Astrocyte (in vitro differentiated cells and primary cell): ENCODE results near the gene MAP3K20. TPM values are rescaled to one million over a fixed set of nuclear protein-coding genes. Genes with fewer than 3 reads are reported as not detected.

ENCODE experiments used
- DNase-seq: peaks from one replicate; pipeline ENCODE4 v3.0.0-alpha.2; 2010; ENCODE audit warnings: low read depth
- FAIRE-seq: peaks from 2 replicates; lab custom pipeline; 2011; peaks lifted over from hg19 to GRCh38; lab: Jason Lieb, UNC
- H2AFZ ChIP-seq: 2 replicates; pipeline ENCODE4 v1.6.0; 2012; ENCODE audit warnings: low read depth, low read length, inconsistent platforms
- H3K27ac ChIP-seq: 2 replicates; pipeline ENCODE4 v1.5.1; 2011; ENCODE audit warnings: low read depth, low read length, inconsistent platforms
- H3K27me3 ChIP-seq: 2 replicates; pipeline ENCODE4 v1.6.0; 2011; ENCODE audit warnings: low read length, inconsistent platforms; ENCODE audit not compliant: insufficient read depth
- H3K36me3 ChIP-seq: 2 replicates; pipeline ENCODE4 v1.5.1; 2011; ENCODE audit warnings: low read length, inconsistent platforms; ENCODE audit not compliant: insufficient read depth
- H3K4me1 ChIP-seq: 2 replicates; pipeline ENCODE4 v1.5.1; 2011; ENCODE audit warnings: low read length, inconsistent platforms; ENCODE audit not compliant: insufficient read depth
- H3K4me2 ChIP-seq: 2 replicates; pipeline ENCODE4 v1.6.0; 2012; ENCODE audit warnings: low read length, inconsistent platforms
- H3K4me3 ChIP-seq: 2 replicates; pipeline ENCODE4 v1.5.1; 2011; ENCODE audit warnings: low read depth, mild to moderate bottlenecking, low read length, inconsistent platforms; ENCODE audit not compliant: insufficient read depth
- H3K79me2 ChIP-seq: 2 replicates; pipeline ENCODE4 v1.6.0; 2012; ENCODE audit warnings: mild to moderate bottlenecking, low read length, inconsistent platforms; ENCODE audit not compliant: insufficient read depth
- H3K9ac ChIP-seq: 2 replicates; pipeline ENCODE4 v1.6.0; 2012; ENCODE audit warnings: mild to moderate bottlenecking, low read length, inconsistent platforms
- H3K9me3 ChIP-seq: 2 replicates; pipeline ENCODE4 v1.5.1; 2012; ENCODE audit warnings: low read depth, mild to moderate bottlenecking, low read length, inconsistent platforms; ENCODE audit not compliant: insufficient read depth
- H4K20me1 ChIP-seq: 2 replicates; pipeline ENCODE4 v1.6.0; 2012; ENCODE audit warnings: low read length, inconsistent platforms; ENCODE audit not compliant: insufficient read depth
- H3K27ac Mint-ChIP-seq: one replicate; pipeline ENCODE4 v1.8.0; 2021; ENCODE audit warnings: mild to moderate bottlenecking, mixed read lengths; ENCODE audit not compliant: unreplicated experiment
- H3K27me3 Mint-ChIP-seq: one replicate; pipeline ENCODE4 v1.8.0; 2021; ENCODE audit warnings: low read depth, mixed read lengths; ENCODE audit not compliant: unreplicated experiment
- H3K36me3 Mint-ChIP-seq: one replicate; pipeline ENCODE4 v1.8.0; 2021; ENCODE audit warnings: low read depth, mixed read lengths; ENCODE audit not compliant: unreplicated experiment
- H3K4me1 Mint-ChIP-seq: one replicate; pipeline ENCODE4 v1.8.0; 2021; ENCODE audit warnings: low read depth, mixed read lengths; ENCODE audit not compliant: unreplicated experiment
- H3K4me3 Mint-ChIP-seq: one replicate; pipeline ENCODE4 v1.8.0; 2021; ENCODE audit warnings: mild to moderate bottlenecking, moderate library complexity, mixed read lengths; ENCODE audit not compliant: unreplicated experiment
- H3K9me3 Mint-ChIP-seq: one replicate; pipeline ENCODE4 v1.8.0; 2021; ENCODE audit warnings: mild to moderate bottlenecking, mixed read lengths; ENCODE audit not compliant: unreplicated experiment
- CTCF ChIP-seq: IDR thresholded peaks from 2 replicates; pipeline ENCODE4 v1.5.1; 2011; ENCODE audit warnings: low read depth, mild to moderate bottlenecking, inconsistent platforms, low read length, moderate library complexity; ENCODE audit not compliant: insufficient read depth
- EZH2 ChIP-seq: IDR thresholded peaks from 2 replicates; pipeline ENCODE4 v1.6.1; 2012; ENCODE audit warnings: mild to moderate bottlenecking, low read length, inconsistent platforms; ENCODE audit not compliant: insufficient read depth
- total RNA-seq: library from RNA; stranded (reverse); gene quantifications from 2 replicates; pipeline ENCODE4 v1.2.1, GENCODE V29; 2021

MAP3K20 gene
- total RNA-seq, 1 donor from 2014 or later: 42.4 TPM

DNA sequence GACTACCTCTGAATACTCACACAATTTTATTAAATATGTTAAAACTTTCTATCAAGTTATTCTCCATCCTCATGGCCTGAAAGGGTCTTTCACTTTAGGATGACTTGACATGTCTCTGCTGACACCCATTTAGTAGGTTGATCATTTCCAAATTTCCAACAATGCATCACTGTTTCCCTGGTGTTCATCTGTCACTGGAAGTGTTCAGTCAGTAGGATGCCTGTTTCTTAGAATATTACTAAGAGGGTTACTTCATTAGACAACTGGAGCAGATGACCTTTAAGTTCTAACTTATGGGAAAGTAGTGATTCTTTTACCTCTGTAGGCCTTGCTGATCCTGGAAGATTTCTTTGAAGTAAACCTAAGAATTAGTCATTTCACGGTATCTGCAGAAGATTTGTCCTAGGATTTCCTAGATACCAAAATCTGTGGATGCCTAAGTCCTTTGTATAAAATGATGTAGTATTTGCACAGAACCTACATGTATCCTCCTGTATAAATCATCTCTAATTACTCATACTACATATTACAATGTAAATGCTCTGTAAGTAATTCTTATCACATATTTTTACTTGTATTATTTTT is 77.7 kb downstream of the MAP3K20 start:
- Mint-ChIP-seq H3K9me3 (peaks cover 5% of the 10 kb centered on the region), H3K4me1 (peaks cover 29% of the 10 kb centered on the region), H3K36me3 (peaks cover 12% of the 10 kb centered on the region), H3K27me3 (no peaks in the 10 kb centered on the region), H3K27ac (no peak overlapping the region), H3K4me3 (no peak overlapping the region)
- H3K79me2 ChIP-seq: peaks cover 45% of the 10 kb centered on the region
- FAIRE-seq (no peak), DNase-seq (no peak)
- H2AFZ ChIP-seq: no peak overlapping the region
- H3K4me1 ChIP-seq: peaks cover 30% of the 10 kb centered on the region
- no peak overlapping the region for H3K9ac ChIP-seq
- H3K36me3 ChIP-seq: no peaks in the 10 kb centered on the region
- H3K4me2 ChIP-seq: no peak overlapping the region
- no peak overlapping the region for H3K27ac ChIP-seq
- H3K4me3 ChIP-seq: no peak overlapping the region
- no peaks in the 10 kb centered on the region for H3K9me3 ChIP-seq
- TF ChIP-seq EZH2 (no peak), CTCF (no peak)
- H4K20me1 ChIP-seq: no peaks in the 10 kb centered on the region
- no peaks in the 10 kb centered on the region for H3K27me3 ChIP-seq

- H3K27me3 ChIP-seq: no peaks in the 10 kb centered on the region
- DNase-seq (no peak), FAIRE-seq (no peak)
- no peaks in the 10 kb centered on the region for H3K36me3 ChIP-seq
- peaks cover 13% of the 10 kb centered on the region for H3K36me3 Mint-ChIP-seq
- no peaks in the 10 kb centered on the region for H4K20me1 ChIP-seq
- no peaks in the 10 kb centered on the region for H3K27me3 Mint-ChIP-seq
- H3K4me1 ChIP-seq: peaks cover 16% of the 10 kb centered on the region
- H3K79me2 ChIP-seq: peaks cover 41% of the 10 kb centered on the region
- peaks cover 19% of the 10 kb centered on the region for H3K4me1 Mint-ChIP-seq
- H3K4me2 ChIP-seq: no peak overlapping the region
- TF ChIP-seq EZH2: no peak
- no peak for TF ChIP-seq CTCF
- peaks cover 5% of the 10 kb centered on the region for H3K9me3 Mint-ChIP-seq
- no peak overlapping the region for H3K9ac ChIP-seq
- no peak overlapping the region for H3K27ac Mint-ChIP-seq
- H3K4me3 Mint-ChIP-seq: no peak overlapping the region
- no peaks in the 10 kb centered on the region for H3K9me3 ChIP-seq
- H3K4me3 ChIP-seq: no peak overlapping the region
- H2AFZ ChIP-seq: no peak overlapping the region
- no peak overlapping the region for H3K27ac ChIP-seq
Observed at GRCh38 chr2:173157676-173158293, 82.1 kb downstream of the MAP3K20 start.
